NCI-H69 (cell line): ENCODE data around the gene MICU1.
"Not testable (repeated sequence)": the region's sequence is repeated elsewhere in the genome, so short reads cannot be mapped to it uniquely, and the experiment has no call there.

Source experiments
- DNase-seq: peaks from one replicate; lab custom pipeline; 2025; lab: John Stamatoyannopoulos, UW

MICU1 gene

DNA sequence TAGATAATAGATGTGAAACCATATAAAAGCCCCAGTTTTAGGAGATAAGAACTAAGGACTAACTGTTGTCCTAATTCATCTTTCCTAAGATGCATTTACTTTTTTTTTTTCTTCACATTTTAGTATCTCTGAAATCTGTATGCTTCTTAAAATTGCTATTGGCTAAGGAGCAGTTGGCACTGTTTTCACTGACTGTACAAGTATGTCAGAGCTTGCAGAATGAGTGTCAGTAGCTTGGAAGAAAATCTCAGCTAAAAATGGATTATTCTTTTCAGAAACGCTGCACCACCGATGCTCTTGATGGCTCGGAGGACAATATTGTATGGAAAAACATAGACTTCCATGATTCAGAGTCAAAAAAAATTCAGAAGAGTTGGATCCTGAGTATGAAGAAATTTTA lies 180.0 kb downstream of the MICU1 start:
- no peak for DNase-seq

DNA sequence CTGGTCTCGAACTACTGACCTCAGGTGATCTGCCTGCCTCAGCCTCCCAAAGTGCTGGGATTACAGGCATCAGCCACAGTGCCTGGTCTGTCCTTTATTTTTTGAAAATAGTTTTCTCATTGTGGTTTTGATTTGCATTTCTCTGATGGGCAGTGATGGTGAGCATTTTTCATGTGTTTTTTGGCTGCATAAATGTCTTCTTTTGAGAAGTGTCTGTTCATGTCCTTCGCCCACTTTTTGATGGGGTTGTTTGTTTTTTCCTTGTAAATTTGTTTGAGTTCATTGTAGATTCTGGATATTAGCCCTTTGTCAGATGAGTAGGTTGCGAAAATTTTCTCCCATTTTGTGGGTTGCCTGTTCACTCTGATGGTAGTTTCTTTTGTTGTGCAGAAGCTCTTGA lies 182.9 kb downstream of the MICU1 start:
- not testable (repeated sequence) for DNase-seq

DNA sequence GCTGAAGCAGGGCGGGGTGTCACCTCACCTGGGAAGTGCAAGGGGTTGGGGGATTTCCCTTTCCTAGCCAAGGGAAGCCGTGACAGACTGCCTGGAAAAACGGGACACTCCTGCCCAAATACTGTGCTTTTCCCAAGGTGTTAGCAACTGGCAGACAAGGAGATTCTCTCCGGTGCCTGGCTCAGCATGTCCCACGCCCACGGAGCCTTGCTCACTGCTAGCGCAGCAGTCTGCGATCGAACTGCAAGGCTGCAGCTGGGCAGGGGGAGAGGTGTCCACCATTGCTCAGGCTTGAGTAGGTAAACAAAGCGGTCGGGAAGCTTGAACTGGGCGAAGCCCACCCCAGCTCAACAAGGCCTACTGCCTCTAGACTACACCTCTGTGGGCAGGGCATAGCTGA lies 190.3 kb downstream of the MICU1 start:
- no peak for DNase-seq

DNA sequence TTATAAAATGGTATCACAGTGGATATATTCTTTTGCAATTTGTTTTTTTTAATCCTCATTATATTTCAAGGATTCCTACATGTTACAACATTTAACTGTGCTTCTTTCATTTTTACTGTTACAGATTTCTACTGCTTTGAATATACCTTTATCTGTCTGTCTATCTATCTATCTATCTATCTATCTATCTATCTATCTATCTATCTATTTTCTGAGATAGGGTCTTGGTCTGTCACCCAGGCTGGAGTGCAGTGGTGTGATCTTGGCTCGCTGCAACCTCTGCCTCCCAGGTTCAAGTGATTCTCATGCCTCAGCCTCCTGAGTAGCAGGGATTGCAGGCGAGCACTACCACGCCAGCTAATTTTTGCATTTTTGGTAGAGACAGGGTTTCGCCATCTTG lies 194.9 kb downstream of the MICU1 start:
- not testable (repeated sequence) for DNase-seq

DNA sequence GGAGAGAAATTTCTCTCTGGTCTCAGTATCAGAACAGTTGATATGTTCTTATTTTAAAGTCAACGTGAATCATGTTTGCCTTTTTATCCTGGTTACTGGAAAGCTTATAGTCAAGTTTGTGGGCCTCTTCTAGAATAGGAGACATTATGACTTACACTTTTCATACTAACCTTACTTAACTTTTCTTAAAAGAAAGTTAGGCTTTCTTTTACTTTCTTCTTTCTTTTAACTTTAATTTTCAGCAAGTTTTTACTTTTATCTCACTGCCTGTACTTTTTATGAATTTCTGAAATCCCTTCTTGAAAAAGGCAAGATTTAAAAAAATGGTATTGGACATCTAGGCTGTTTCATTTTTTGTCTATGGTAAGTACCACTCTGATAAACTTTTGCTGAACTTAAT lies 195.9 kb downstream of the MICU1 start:
- DNase-seq: no peak

DNA sequence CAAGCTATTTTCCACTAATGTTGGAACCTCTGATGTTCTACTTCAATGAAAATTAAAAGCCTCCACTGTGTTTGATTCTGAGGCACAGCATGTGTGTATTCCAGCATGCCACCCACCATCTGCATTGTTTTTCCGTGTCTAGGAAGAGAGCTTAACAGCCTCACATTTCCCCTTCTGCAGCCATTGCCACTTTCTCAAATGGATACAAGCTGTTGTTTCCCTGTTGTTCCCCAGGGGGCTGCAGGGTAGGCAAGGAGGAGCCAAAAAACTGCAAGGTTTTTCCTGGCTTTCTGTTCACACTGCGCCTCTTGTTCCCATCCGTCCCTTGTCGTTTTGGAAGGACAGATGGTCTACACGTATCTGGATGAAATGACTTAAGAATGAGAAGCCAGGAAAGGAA lies 198.9 kb downstream of the MICU1 start:
- DNase-seq: peak; percentile 73

DNA sequence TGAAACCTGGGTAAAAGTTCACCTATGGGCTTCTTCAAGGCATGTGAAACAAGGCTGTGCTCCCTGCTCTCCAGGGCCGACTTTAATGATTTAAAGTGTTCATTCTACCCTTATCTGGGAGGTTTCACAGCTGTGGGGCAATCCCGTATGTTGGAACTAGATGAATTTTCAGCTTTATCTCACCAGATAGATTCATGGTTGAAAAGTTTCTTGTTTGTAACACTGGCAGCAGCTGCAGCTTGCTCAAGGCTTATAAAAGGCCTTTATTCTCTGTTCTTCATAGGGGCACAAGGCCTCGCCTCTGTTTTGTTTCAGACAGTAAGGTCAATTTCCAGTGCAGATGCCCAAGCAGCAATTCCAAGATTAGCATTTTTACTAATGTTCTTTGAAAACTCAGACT lies 200.7 kb downstream of the MICU1 start:
- DNase-seq: no peak

DNA sequence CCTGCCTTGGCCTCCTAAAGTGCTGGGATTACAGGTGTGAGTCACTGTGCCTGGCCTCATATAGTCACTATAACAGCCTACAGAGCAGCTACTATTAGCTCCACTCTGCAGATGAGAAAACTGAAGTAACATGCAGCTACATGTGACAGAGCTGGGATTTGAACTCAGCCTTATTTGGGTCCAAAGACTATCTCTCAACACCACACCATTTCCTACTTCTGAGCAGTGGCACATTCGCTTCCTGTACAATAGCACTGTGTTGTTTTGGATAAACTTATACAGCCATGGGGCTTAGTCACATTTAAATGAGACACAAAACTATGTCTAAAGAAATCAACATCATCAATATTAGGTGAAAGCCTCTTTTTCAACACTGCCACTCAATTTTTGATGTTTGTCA lies 201.3 kb downstream of the MICU1 start:
- DNase-seq: no peak

DNA sequence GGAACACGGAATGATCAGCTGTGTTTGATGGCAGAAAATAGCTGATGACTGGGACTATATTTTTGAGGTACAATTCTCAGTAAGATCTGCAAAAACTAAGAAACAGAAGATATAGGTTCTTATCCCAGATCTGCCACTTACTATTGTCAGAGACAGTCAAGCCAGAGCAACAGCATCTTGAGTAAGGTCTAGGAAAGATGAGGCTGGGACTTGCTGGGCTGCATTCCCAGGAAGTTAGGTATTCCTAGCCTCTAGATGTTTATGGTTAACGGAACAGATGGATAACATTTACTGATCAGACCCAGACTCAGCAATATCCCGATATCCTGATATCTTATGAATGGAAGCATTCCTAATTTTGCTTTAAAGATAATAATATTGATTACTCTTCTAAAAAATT lies 202.5 kb downstream of the MICU1 start:
- no peak for DNase-seq

DNA sequence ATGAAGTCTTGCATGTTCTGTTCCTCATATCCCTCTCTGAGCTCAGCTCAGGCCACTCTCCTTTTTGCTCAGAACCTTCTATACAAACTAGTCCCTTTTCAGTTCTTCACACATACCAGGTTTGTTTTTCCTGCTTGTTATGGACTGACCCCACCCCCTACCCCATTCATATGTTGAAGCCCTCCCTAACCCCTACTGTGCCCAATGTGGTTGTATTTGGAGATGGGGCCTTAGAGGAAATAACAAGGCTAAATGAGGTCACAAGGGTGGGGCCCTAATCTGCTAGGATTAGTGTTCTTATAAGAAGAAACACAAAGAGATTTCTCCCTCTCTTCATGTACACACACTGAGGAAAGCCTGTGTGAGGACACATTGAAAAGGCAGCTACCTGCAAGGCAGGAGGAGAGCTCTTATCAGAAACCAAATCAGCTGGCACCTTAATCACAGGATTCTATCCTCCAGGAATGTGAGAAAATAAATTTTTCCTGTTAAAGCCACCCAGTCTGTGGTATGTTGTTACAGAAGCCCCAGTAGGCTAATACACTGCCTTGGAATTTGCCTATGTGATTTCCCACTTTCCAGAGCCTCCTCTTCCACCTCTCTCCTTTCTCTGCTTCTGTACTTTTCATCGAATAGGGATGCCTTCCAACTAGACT lies 203.9 kb downstream of the MICU1 start:
- peak; percentile 3 for DNase-seq

DNA sequence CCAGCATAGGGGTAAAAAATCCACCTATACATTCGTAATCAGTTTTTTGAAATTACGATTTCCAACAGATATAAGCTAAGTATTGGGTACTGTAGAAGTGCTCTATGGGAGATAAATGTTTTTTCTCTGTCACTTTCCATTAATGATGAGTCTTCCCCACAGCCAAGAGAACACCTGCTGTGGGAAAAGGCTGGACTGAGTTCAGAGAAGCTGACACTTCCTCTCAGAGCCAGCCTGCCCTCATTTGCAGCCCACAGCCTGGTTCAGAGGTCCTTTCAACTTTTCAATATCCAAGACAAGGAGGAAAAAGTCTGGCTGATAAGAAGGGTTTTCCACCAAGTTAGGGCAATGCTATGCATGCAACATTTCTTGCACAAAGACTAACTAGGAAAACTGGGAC lies 206.6 kb downstream of the MICU1 start:
- DNase-seq: peak; percentile 63

DNA sequence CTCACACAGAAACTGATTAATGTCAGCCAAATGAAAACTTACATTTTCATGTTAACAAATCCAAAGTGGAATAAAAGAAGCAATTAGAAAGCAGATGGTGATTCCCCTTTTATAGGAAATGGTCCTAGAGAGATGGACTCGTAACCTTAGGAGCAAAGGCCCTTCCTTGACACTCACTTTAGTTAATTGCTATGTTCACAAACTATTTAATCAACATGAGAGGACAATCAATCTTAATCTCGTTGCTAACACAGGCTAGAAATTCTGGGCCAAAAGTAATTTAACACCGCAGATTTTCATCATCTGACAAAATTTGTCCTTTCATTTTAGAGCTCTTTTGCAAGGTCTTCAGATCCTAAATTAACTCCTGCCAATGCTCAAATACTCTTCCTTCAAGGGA lies 207.2 kb downstream of the MICU1 start:
- peak; percentile 80 for DNase-seq

DNA sequence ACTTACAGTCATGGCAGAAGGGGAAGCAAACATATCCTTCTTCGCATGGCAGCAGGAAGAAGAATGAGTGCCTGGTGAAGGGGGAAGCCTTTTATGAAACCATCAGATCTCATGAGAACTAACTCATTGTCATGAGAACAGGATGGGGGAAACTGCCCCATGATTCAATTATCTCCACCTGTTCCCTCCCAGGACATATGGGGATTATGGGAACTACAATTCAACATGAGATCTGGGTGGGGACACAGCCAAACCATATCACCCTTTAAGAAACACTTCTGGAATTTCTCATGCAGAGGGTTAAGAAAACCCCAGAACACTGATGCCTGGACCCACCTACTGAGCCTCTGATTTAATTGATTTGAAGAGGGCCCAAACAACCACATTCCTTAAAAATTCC lies 207.9 kb downstream of the MICU1 start:
- DNase-seq: peak; percentile 31

DNA sequence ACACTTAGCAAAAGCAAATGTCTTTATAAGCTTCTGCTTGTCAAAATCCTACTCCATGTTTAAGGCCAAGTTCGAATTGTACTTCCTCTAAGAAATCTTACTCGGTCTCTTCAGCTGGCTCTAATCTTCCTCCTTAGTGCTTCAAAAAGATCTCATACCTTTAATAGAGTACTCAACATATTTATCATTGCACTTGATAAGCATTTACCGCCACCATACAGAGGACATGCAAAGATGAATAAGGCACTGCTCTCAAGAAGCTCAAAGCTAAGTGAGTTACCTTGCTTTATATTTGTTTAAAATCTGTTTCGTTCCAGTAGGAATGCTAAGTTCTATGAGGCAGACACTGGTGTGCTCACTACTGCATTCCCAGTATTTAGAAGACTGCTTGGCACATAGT lies 209.2 kb downstream of the MICU1 start:
- DNase-seq: no peak

DNA sequence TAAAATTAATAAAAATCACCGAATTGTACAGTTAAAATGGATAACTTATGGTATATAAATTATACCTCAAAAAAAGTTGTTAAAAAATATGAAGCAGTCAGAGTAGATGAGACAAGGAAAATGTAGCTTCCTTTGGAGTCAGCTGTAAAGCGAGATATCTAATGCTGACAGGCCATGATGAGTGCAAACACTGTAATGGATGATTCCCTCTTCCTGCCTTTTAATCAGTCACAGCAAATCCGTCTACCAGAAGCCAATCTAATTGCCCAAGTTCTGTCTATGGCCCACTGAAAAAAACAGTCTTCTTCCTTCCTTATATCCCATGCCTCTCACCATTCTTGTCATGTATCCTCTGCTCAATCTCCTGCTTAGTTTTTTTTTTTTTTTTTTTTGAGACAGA lies 211.2 kb downstream of the MICU1 start:
- DNase-seq: peak; percentile 17

DNA sequence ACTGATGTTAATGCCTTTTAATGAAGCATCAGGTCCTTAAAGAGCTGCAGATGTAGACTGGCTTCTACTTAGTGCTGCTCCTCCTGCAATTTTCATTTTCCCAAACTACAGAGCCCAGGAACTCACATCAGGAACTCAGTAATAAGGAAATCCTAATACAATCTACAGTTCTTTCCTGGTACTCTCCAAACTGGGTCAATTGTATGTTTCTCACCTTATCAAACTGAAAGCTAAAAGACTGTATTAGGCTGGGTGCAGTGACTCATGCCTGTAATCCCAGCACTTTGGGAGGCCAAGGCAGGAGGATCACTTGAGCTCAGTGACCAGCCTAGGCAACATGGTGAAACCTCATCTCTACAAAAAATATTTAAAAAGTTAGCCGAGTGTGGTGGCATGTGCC lies 216.7 kb downstream of the MICU1 start:
- no peak for DNase-seq

DNA sequence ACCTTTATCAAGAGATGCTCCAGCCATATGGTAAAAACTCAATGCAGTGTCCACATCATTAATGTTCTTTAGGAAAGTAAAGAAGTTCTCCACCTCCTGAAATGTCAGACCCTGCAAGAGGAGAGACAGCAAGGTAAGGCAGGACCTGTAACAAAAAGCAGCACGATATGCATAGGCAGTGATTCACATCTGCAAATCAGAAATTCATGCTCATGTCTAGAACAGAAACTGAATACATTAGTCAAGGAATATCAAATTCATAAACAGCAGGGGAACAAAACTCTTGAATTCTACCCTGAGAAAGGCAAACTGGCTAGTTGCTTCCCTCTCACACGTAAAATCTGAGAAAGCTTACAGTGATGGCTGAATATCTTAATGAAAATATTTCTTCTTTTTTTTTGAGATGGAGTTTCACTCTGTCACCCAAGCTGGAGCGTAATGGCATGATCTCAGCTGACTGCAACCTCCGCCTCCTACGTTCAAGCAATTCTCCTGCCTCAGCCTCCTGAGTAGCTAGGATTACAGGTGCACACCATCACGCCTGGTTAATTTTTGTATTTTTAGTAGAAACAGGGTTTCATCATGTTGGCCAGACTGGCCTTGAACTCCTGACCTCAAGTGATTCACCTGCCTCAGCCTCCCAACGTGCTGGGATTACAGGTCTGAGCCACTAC lies 217.8 kb downstream of the MICU1 start:
- DNase-seq: no peak

DNA sequence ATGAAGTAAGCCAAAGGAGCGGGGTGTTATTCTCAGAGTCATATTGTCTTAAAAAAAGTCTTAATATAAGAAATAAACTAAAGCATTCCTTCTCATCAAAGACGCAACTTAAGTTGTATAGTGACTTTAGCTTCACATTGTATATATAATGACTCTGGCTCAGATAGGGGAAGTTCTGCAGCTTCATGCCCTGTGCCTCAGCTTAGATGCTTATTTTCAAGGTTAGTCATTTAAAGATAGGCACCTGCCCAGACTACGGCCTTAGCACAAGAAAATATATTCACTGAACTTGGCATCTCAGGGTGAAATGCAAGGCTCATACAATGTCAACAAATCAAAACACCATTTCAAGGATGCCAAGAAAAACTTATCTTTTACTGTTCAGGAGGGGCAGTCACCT lies 218.4 kb downstream of the MICU1 start:
- DNase-seq: no peak

DNA sequence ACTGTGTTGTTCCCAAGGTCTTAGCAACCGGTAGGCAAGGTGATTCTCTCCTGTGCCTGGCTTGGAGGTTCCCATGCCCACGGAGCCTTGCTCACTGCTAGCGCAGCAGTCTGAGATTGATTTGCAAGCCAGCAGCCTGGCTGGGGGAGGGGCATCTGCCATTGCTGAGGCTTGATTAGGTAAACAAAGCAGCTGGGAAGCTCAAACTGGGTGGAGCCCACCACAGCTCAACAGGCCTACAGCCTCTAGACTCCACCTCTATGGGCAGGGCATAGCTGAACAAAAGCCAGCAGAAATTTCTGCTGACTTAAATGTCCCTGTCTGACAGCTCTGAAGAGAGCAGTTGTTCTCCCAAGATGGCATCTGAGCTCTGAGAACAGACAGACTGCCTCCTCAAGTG lies 230.3 kb downstream of the MICU1 start:
- not testable (repeated sequence) for DNase-seq

DNA sequence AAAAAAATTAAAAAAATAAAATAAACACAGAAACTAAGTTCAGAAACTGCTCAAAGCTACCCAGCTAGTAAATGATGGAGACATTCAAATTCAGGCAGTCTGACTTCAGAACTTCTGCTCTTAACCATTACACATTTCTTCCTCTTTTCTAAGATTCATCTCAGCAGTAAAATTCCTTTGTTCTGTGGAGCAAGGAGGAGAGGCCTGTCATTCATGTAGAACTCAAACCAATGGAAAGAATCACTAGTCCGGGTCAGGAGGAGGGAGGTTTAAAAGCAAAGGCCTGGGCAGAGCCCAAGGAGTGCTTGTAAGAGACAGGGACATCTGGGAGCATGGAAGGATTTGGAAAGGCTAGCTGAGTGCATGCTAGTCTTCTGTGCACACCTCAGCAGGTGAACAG lies 233.3 kb downstream of the MICU1 start:
- DNase-seq: no peak

DNA sequence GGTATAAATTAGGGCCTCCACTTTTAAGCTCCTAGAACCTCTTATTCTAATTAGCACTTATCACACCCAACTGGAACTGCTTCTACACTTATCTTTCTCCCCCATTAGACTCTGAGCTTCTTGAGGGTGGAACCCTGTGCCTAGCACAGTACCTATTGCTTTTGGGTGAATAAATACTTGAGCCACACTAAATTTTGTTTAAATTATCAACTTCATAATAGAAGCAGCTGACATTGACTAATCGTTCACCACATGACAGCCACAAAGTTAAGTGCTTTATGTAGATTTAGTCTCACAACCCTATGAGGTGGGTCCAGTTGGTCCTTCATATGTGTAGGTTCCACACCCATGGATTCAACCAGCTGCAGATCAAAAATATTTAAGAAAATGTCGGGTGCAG lies 235.1 kb downstream of the MICU1 start:
- no peak for DNase-seq

DNA sequence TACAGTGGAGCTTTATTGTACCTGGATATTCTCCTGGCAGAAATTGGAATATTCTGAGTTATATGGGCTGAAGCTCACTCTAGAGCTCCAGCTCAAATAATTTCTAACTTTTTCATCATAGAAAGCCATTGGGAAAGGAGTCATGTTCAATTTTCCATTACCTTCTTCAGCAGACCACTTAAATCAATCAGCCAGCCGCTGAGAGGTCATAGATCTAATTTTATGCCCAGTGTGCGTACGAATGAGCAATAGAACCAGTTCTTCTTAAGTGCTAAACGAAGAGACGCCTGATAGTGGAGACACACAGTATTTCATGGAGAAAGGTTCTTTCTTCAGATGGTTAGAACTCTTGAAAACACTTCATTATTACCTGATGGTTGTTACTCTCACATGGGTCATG lies 236.2 kb downstream of the MICU1 start:
- DNase-seq: no peak

DNA sequence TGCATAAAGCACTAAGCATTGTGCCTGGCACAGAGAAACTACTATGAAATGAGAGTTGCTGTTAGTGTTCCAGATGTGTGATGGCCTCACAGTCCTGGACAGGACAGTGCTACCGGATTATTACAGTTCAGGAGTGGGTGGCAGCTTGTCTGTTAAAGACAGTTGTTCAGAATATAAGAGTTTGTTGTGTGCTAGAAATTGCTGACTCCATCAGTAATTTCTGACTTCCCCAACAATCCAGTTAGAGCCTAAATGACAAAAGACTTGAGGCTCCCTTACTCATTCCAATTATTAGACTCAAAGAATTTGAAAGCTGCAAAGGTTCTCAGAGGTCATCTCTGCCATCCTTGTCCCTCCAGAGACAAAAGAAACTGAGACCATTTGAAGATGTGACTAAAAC lies 236.9 kb downstream of the MICU1 start:
- no peak for DNase-seq

DNA sequence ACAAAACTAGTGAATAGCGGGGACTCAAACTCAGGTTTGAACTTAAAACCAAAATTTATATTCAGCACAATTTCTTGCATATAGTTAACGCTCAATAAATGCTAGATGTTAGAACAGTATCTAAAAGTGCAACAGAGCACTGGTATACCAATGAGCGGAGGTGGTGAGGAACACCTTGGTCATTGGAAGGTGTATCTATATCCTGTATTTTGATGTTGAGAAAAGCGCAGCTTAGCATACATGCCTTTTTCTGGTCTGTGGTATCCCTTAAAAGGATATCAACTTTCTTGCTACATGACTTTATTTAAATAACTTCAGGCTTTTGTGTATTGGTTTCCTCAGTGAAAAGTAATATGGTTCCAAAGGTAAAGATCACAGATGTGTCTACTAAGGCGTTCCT lies 237.8 kb downstream of the MICU1 start:
- no peak for DNase-seq
